ENCODE measurements around the gene PIK3IP1. TPM values are rescaled to one million over a fixed set of nuclear protein-coding genes. Genes with fewer than 3 reads are reported as not detected.

Gene PIK3IP1
- total and polyA plus RNA-seq, 4 donors = 3.1 to 7.8 (median 6.0) TPM

- Histone ChIP-seq H3K27ac (ENCODE audit: low read depth in 1 of 2, low read length in 2 of 2) (no peak overlapping the region), H3K9me3 (ENCODE audit: control insufficient read depth in 4 of 4, low read length in 3 of 4) (no peaks in the 10 kb centered on the region), H3K9ac (ENCODE audit: low read depth in 1 of 2, low read length in 2 of 2) (no peak overlapping the region), H3K27me3 (ENCODE audit: control insufficient read depth in 4 of 4, insufficient read depth in 4 of 4, low read length in 3 of 4) (no peaks in the 10 kb centered on the region), H3K36me3 (ENCODE audit: control insufficient read depth in 4 of 4, insufficient read depth in 3 of 4, low read depth in 1 of 4, low read length in 3 of 4) (no peaks in the 10 kb centered on the region), H3K4me1 (ENCODE audit: control insufficient read depth in 4 of 4, insufficient read depth in 4 of 4, low read length in 3 of 4) (no peaks in the 10 kb centered on the region), H3K4me3 (ENCODE audit: low read depth in 1 of 3, low read length in 3 of 3) (no peak overlapping the region)
- no peak for DNase-seq (ENCODE audit: low spot score)
- no peak for TF ChIP-seq RXRA (IDR thresholded peaks at IDR 0.05)
- TF ChIP-seq NR2F2 (IDR thresholded peaks at IDR 0.05) = no peak
These were observed 15.9 kb upstream of the PIK3IP1 start for GRCh38 chr22:31308181-31308580.

- Histone ChIP-seq H3K27me3 (ENCODE audit: control insufficient read depth in 4 of 4, insufficient read depth in 4 of 4, low read length in 3 of 4) (no peaks in the 10 kb centered on the region), H3K4me1 (ENCODE audit: control insufficient read depth in 4 of 4, insufficient read depth in 4 of 4, low read length in 3 of 4) (peaks cover 0 to 6% (median 2%) of the 10 kb centered on the region in 4 donors), H3K9me3 (ENCODE audit: control insufficient read depth in 4 of 4, low read length in 3 of 4) (no peaks in the 10 kb centered on the region), H3K9ac (ENCODE audit: low read depth in 1 of 2, low read length in 2 of 2) (no peak overlapping the region), H3K4me3 (ENCODE audit: low read depth in 1 of 3, low read length in 3 of 3) (no peak overlapping the region), H3K36me3 (ENCODE audit: control insufficient read depth in 4 of 4, insufficient read depth in 3 of 4, low read depth in 1 of 4, low read length in 3 of 4) (no peaks in the 10 kb centered on the region), H3K27ac (ENCODE audit: low read depth in 1 of 2, low read length in 2 of 2) (no peak overlapping the region)
- 92% methylated on average over 3 of the region's 3 CpGs for WGBS
- TF ChIP-seq NR2F2 (IDR thresholded peaks at IDR 0.05) = no peak
- TF ChIP-seq REST (IDR thresholded peaks at IDR 0.05) = no peak
- TF ChIP-seq SP1 (IDR thresholded peaks at IDR 0.05) = no peak
- no peak for DNase-seq (ENCODE audit: low spot score)
These were observed 12.9 kb upstream of the PIK3IP1 start for GRCh38 chr22:31305194-31305593.

- TF ChIP-seq ATF3 (IDR thresholded peaks at IDR 0.05) (no peak), HNF4A (conservative IDR thresholded peaks at IDR 0.05) (no peak), MAX (IDR thresholded peaks at IDR 0.05) (no peak), RAD21 (IDR thresholded peaks at IDR 0.05) (no peak), TAF1 (conservative IDR thresholded peaks at IDR 0.05) (no peak), REST (IDR thresholded peaks at IDR 0.05) (no peak), EGR1 (IDR thresholded peaks at IDR 0.05; ENCODE audit: low read depth in 2 of 2) (no peak), CTCF (IDR thresholded peaks at IDR 0.05; ENCODE audit: low read depth, low read length, missing input control) (no peak), RXRA (IDR thresholded peaks at IDR 0.05) (no peak), ZBTB33 (IDR thresholded peaks at IDR 0.05) (no peak), JUND (IDR thresholded peaks at IDR 0.05) (no peak), NR2F2 (IDR thresholded peaks at IDR 0.05) (no peak)
These were observed 10.2 kb upstream of the PIK3IP1 start for GRCh38 chr22:31302537-31302936.

More at GRCh38 chr22:31302537-31302936, 10.2 kb upstream of the PIK3IP1 start:
- no peaks in the 10 kb centered on the region for H3K27me3 ChIP-seq (ENCODE audit: control insufficient read depth in 4 of 4, insufficient read depth in 4 of 4, low read length in 3 of 4)
- DNase-seq (ENCODE audit: low spot score) = no peak
- no peak overlapping the region for H3K27ac ChIP-seq (ENCODE audit: low read depth in 1 of 2, low read length in 2 of 2)
- H3K9me3 ChIP-seq (ENCODE audit: control insufficient read depth in 4 of 4, low read length in 3 of 4) = no peaks in the 10 kb centered on the region
- H3K4me1 ChIP-seq (ENCODE audit: control insufficient read depth in 4 of 4, insufficient read depth in 4 of 4, low read length in 3 of 4) = peaks cover 0 to 6% (median 2%) of the 10 kb centered on the region in 4 donors
- H3K36me3 ChIP-seq (ENCODE audit: control insufficient read depth in 4 of 4, insufficient read depth in 3 of 4, low read depth in 1 of 4, low read length in 3 of 4) = no peaks in the 10 kb centered on the region
- H3K4me3 ChIP-seq (ENCODE audit: low read depth in 1 of 3, low read length in 3 of 3) = no peak overlapping the region
- H3K9ac ChIP-seq (ENCODE audit: low read depth in 1 of 2, low read length in 2 of 2) = no peak overlapping the region
- 96% methylated on average over 3 of the region's 3 CpGs for WGBS
